ENCODE measurements around the gene C14orf180. TPM values are rescaled to one million over a fixed set of nuclear protein-coding genes. Genes with fewer than 3 reads are reported as not detected.

Gene C14orf180
- not detected in 2 replicates for total RNA-seq

- DNase-seq (ENCODE audit: low read depth), result no peak
Observed at GRCh38 chr14:104579507-104579906, at the start of gene C14orf180. Gene C14orf180 (plus strand): TSS chr14:104579764. CDS start chr14:104586431, 6,667 bp downstream.

- no peak for DNase-seq (ENCODE audit: low read depth)
Observed at GRCh38 chr14:104530646-104531045, 48.9 kb upstream of the C14orf180 start.

GRCh38 chr14:104531421-104532190, 48.0 kb upstream of the C14orf180 start:
- no peak for DNase-seq (ENCODE audit: low read depth)

GRCh38 chr14:104532191-104532555, 47.4 kb upstream of the C14orf180 start:
- no peak for DNase-seq (ENCODE audit: low read depth)

- DNase-seq (ENCODE audit: low read depth), result no peak
Observed at GRCh38 chr14:104534036-104534435, 45.5 kb upstream of the C14orf180 start.

- DNase-seq (ENCODE audit: low read depth), result peak; percentile 50
Observed at GRCh38 chr14:104536942-104537612, 42.5 kb upstream of the C14orf180 start.

- DNase-seq (ENCODE audit: low read depth), result peak; percentile 2
Observed at GRCh38 chr14:104537613-104537988, 42.0 kb upstream of the C14orf180 start.

GRCh38 chr14:104541905-104542465, 37.6 kb upstream of the C14orf180 start:
- no peak for DNase-seq (ENCODE audit: low read depth)

GRCh38 chr14:104542871-104543830, 36.4 kb upstream of the C14orf180 start:
- no peak for DNase-seq (ENCODE audit: low read depth)

- no peak for DNase-seq (ENCODE audit: low read depth)
Observed at GRCh38 chr14:104544362-104544961, 35.1 kb upstream of the C14orf180 start.

- DNase-seq (ENCODE audit: low read depth), result no peak
Observed at GRCh38 chr14:104545151-104545941, 34.2 kb upstream of the C14orf180 start.

- DNase-seq (ENCODE audit: low read depth), result no peak
Observed at GRCh38 chr14:104545942-104546501, 33.5 kb upstream of the C14orf180 start.

GRCh38 chr14:104546591-104547309, 32.8 kb upstream of the C14orf180 start:
- no peak for DNase-seq (ENCODE audit: low read depth)

GRCh38 chr14:104547310-104547997, 32.1 kb upstream of the C14orf180 start:
- no peak for DNase-seq (ENCODE audit: low read depth)

- no peak for DNase-seq (ENCODE audit: low read depth)
Observed at GRCh38 chr14:104547998-104548700, 31.4 kb upstream of the C14orf180 start.

- no peak for DNase-seq (ENCODE audit: low read depth)
Observed at GRCh38 chr14:104548802-104549535, 30.6 kb upstream of the C14orf180 start.

- no peak for DNase-seq (ENCODE audit: low read depth)
Observed at GRCh38 chr14:104549536-104550339, 29.8 kb upstream of the C14orf180 start.

Data from renal cortical epithelial cell (primary cell).